Lower leg skin (tissue), 4 donors: Measurements from ENCODE around the gene LOXL1. TPM values are rescaled to one million over a fixed set of nuclear protein-coding genes. Genes with fewer than 3 reads are reported as not detected.

Source experiments
- DNase-seq, 2 donors: peaks; one replicate each; pipeline ENCODE4 v3.0.0-alpha.2; 2019; ENCODE audit warnings: low spot score in 2 of 2
- H3K4me3 ChIP-seq: fragments of 200-600 bp; sonication (generic); 2 replicates; pipeline ENCODE4 v1.5.1; 2017; ENCODE audit warnings: mild to moderate bottlenecking, low read depth; ENCODE audit not compliant: poor library complexity, severe bottlenecking
- CTCF ChIP-seq, 3 donors: fragments of 450-650 bp; IDR thresholded peaks; one replicate each; pipeline ENCODE4 v1.5.1; 2016; ENCODE audit warnings: antibody characterized with exemption in 3 of 3, mild to moderate bottlenecking in 3 of 3, moderate library complexity in 2 of 3
- POLR2A ChIP-seq, 2 donors: fragments of 450-650 bp; IDR thresholded peaks; one replicate each; pipeline ENCODE4 v1.6.1; 2016 to 2017; ENCODE audit warnings: antibody characterized with exemption in 2 of 2, mild to moderate bottlenecking in 1 of 2, moderate library complexity in 1 of 2
- WGBS, 2 donors: methylation state at CpG; one replicate each; pipeline ENCODE4 v1.1.5; 2018; 5-methylcytosine and 5-hydroxymethylcytosine counted together
- intact Hi-C: fragments of 100-400 bp; cut with DNase I; formaldehyde crosslinking; loops from one replicate; pipeline ENCODE4 v1.15.0; 2023; ENCODE audit warnings: low total_unique reads
- total RNA-seq, 4 donors: library from RNA; depleted of rRNA; stranded (reverse); fragments of >200 nt; gene quantifications; one replicate each; pipeline ENCODE4 v1.1.0, GENCODE V29; 2016

The LOXL1 gene
- total RNA-seq, 4 donors from 2014 or later: 4.6 to 8.2 (median 6.6) TPM

GRCh38 chr15:73986055-73986775, 60.0 kb downstream of the LOXL1 start:
- peak in 1 of 2 donors; percentile 80 for DNase-seq
- TF ChIP-seq CTCF (IDR thresholded peaks at IDR 0.05) (no peak), POLR2A (IDR thresholded peaks at IDR 0.05) (no peak)
- intact Hi-C loops: no loop called here
- H3K4me3 ChIP-seq: no peak overlapping the region
- 56 to 65% methylated on average over 7 of the region's 7 CpGs for WGBS, 2 donors

- H3K4me3 ChIP-seq: no peak overlapping the region
- no peak for TF ChIP-seq CTCF (IDR thresholded peaks at IDR 0.05)
- TF ChIP-seq POLR2A (IDR thresholded peaks at IDR 0.05): no peak
- no peak for DNase-seq
- WGBS, 2 donors: 95 to 96% methylated on average over 1 of the region's 1 CpG
- intact Hi-C loops: no loop called here
Measured at GRCh38 chr15:73986776-73987056, 60.5 kb downstream of the LOXL1 start.

GRCh38 chr15:73987250-73987649, 61.0 kb downstream of the LOXL1 start:
- no peak overlapping the region for H3K4me3 ChIP-seq
- WGBS, 2 donors: 76 to 84% methylated on average over 4 of the region's 4 CpGs
- no peak for DNase-seq
- no peak for TF ChIP-seq POLR2A (IDR thresholded peaks at IDR 0.05)
- TF ChIP-seq CTCF (IDR thresholded peaks at IDR 0.05): no peak
- intact Hi-C loops: no loop called here

- H3K4me3 ChIP-seq: no peak overlapping the region
- 46 to 58% methylated on average over 9 of the region's 9 CpGs for WGBS, 2 donors
- intact Hi-C loops: no loop called here
- no peak for TF ChIP-seq POLR2A (IDR thresholded peaks at IDR 0.05)
- no peak for TF ChIP-seq CTCF (IDR thresholded peaks at IDR 0.05)
- DNase-seq: peak in 1 of 2 donors; percentile 49
Measured at GRCh38 chr15:73987681-73988444, 61.6 kb downstream of the LOXL1 start.

GRCh38 chr15:73988445-73988969, 62.2 kb downstream of the LOXL1 start:
- H3K4me3 ChIP-seq: no peak overlapping the region
- peak in 1 of 2 donors; percentile 82 for DNase-seq
- WGBS, 2 donors: 96 to 97% methylated on average over 13 of the region's 13 CpGs
- TF ChIP-seq POLR2A (IDR thresholded peaks at IDR 0.05): no peak
- intact Hi-C loops: no loop called here

- no peak for TF ChIP-seq CTCF (IDR thresholded peaks at IDR 0.05)
- TF ChIP-seq POLR2A (IDR thresholded peaks at IDR 0.05): no peak
- DNase-seq: peak in 1 of 2 donors; percentile 76
- 68 to 72% methylated on average over 9 of the region's 9 CpGs for WGBS, 2 donors
- no peak overlapping the region for H3K4me3 ChIP-seq
- intact Hi-C loops: no loop called here
Measured at GRCh38 chr15:73989001-73989798, 62.9 kb downstream of the LOXL1 start.
